ENCODE data around the gene ARSG. TPM values are rescaled to one million over a fixed set of nuclear protein-coding genes. Genes with fewer than 3 reads are reported as not detected.

ARSG gene
- total and polyA plus RNA-seq, 2 of the 13 experiments (the other 11 are each of a cell fraction or from before 2014, with no cell fraction given) = 3.7 to 15.2 TPM

- TF ChIP-seq SOX13 (IDR thresholded peaks at IDR 0.05) (no peak), SOX13 (CRISPR knock-in tag; conservative IDR thresholded peaks at IDR 0.05 in 1 of 2, IDR thresholded peaks at IDR 0.05 in 1 of 2) (no peak), TBX2 (CRISPR knock-in tag; IDR thresholded peaks at IDR 0.05; ENCODE audit: borderline replicate concordance) (peak; percentile 13; the same call in 1 of the 2 replicates), SMARCE1 (IDR thresholded peaks at IDR 0.05; ENCODE audit: borderline replicate concordance) (no peak), ZNF580 (CRISPR knock-in tag; IDR thresholded peaks at IDR 0.05; ENCODE audit: borderline replicate concordance, low read depth) (no peak), CSRNP1 (CRISPR knock-in tag; IDR thresholded peaks at IDR 0.05) (no peak), ZNF724P (CRISPR knock-in tag; IDR thresholded peaks at IDR 0.05; ENCODE audit: borderline replicate concordance) (peak; percentile 38; the same call in 1 of the 2 replicates), DPF2 (CRISPR knock-in tag; IDR thresholded peaks at IDR 0.05; ENCODE audit: borderline replicate concordance, low read depth) (no peak), ZNF775 (CRISPR knock-in tag; IDR thresholded peaks at IDR 0.05; ENCODE audit: borderline replicate concordance) (no peak), ATF7 (IDR thresholded peaks at IDR 0.05) (no peak), ATF7 (CRISPR knock-in tag; IDR thresholded peaks at IDR 0.05) (no peak), ZNF772 (CRISPR knock-in tag; IDR thresholded peaks at IDR 0.05) (0 out of 2 replicates have a peak, but pooled peaks have one; percentile 3), ZBTB43 (CRISPR knock-in tag; conservative IDR thresholded peaks at IDR 0.05) (no peak), MAZ (IDR thresholded peaks at IDR 0.05; ENCODE audit: borderline replicate concordance, low read depth, low read length) (no peak), MAZ (CRISPR knock-in tag; IDR thresholded peaks at IDR 0.05; ENCODE audit: low read depth) (0 out of 2 replicates have a peak, but pooled peaks have one; percentile 29)
- TF ChIP-seq, protein P1, sequence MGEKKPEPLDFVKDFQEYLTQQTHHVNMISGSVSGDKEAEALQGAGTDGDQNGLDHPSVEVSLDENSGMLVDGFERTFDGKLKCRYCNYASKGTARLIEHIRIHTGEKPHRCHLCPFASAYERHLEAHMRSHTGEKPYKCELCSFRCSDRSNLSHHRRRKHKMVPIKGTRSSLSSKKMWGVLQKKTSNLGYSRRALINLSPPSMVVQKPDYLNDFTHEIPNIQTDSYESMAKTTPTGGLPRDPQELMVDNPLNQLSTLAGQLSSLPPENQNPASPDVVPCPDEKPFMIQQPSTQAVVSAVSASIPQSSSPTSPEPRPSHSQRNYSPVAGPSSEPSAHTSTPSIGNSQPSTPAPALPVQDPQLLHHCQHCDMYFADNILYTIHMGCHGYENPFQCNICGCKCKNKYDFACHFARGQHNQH (CRISPR knock-in tag; IDR thresholded peaks at IDR 0.05) = no peak
Observed at GRCh38 chr17:68390888-68391545, 99.7 kb downstream of the ARSG start (continued).
